ENCODE measurements around the gene CPLX1. TPM values are rescaled to one million over a fixed set of nuclear protein-coding genes. Genes with fewer than 3 reads are reported as not detected.
"Not testable (repeated sequence)": the region's sequence is repeated elsewhere in the genome, so short reads cannot be mapped to it uniquely, and the experiment has no call there.

The CPLX1 gene
- total RNA-seq, 1 donor from 2014 or later: 3.1 TPM

GRCh38 chr4:769511-769910 lies 56.4 kb downstream of the CPLX1 start:
- ATAC-seq: no peak
- intact Hi-C loops (cut with DNase I): no loop called here
- peak; percentile 20 for DNase-seq (ENCODE audit: missing footprints)

- ATAC-seq: no peak
- peak; percentile 57 for DNase-seq (ENCODE audit: missing footprints)
- intact Hi-C loops (cut with DNase I): no loop called here
Observed at GRCh38 chr4:768995-769394, 56.9 kb downstream of the CPLX1 start.

- no peak for ATAC-seq
- DNase-seq (ENCODE audit: missing footprints): no peak
- intact Hi-C loops (cut with DNase I): no loop called here
Observed at GRCh38 chr4:768076-768475, 57.9 kb downstream of the CPLX1 start.

- DNase-seq (ENCODE audit: missing footprints): peak; percentile 37
- ATAC-seq: no peak
- intact Hi-C loops (cut with DNase I): no loop called here
Observed at GRCh38 chr4:766559-767283, 59.2 kb downstream of the CPLX1 start.

- peak; percentile 3 for ATAC-seq
- intact Hi-C loops (cut with DNase I): no loop called here
- no peak for DNase-seq (ENCODE audit: missing footprints)
Observed at GRCh38 chr4:766152-766515, 59.8 kb downstream of the CPLX1 start.

GRCh38 chr4:764405-765169 lies 61.3 kb downstream of the CPLX1 start:
- intact Hi-C loops (cut with DNase I): no loop called here
- ATAC-seq (no peak), DNase-seq (ENCODE audit: missing footprints) (peak; percentile 50)

- DNase-seq (ENCODE audit: missing footprints) (no peak), ATAC-seq (no peak)
- intact Hi-C loops (cut with DNase I): no loop called here
Observed at GRCh38 chr4:763922-764321, 62.0 kb downstream of the CPLX1 start.

GRCh38 chr4:763191-763810 lies 62.6 kb downstream of the CPLX1 start:
- intact Hi-C loops (cut with DNase I): no loop called here
- ATAC-seq (no peak), DNase-seq (ENCODE audit: missing footprints) (no peak)

- intact Hi-C loops (cut with DNase I): no loop called here
- peak; percentile 49 for DNase-seq (ENCODE audit: missing footprints)
- ATAC-seq: no peak
Observed at GRCh38 chr4:762211-763190, 63.4 kb downstream of the CPLX1 start.

- intact Hi-C loops (cut with DNase I): no loop called here
- DNase-seq (ENCODE audit: missing footprints) (peak; percentile 60), ATAC-seq (no peak)
Observed at GRCh38 chr4:761739-762138, 64.2 kb downstream of the CPLX1 start.

- intact Hi-C loops (cut with DNase I): no loop called here
- DNase-seq (ENCODE audit: missing footprints) (no peak), ATAC-seq (no peak)
Observed at GRCh38 chr4:761086-761485, 64.8 kb downstream of the CPLX1 start.

GRCh38 chr4:760616-761015 lies 65.3 kb downstream of the CPLX1 start:
- DNase-seq (ENCODE audit: missing footprints) (no peak), ATAC-seq (no peak)
- intact Hi-C loops (cut with DNase I): no loop called here

- DNase-seq (ENCODE audit: missing footprints); intact Hi-C loops (cut with DNase I); ATAC-seq: not testable (repeated sequence)
Observed at GRCh38 chr4:759810-760209, 66.1 kb downstream of the CPLX1 start.

- DNase-seq (ENCODE audit: missing footprints): no peak
- intact Hi-C loops (cut with DNase I): no loop called here
- ATAC-seq: no peak
Observed at GRCh38 chr4:757111-757510, 68.8 kb downstream of the CPLX1 start.

- DNase-seq (ENCODE audit: missing footprints) (no peak), ATAC-seq (peak; percentile 20)
- intact Hi-C loops (cut with DNase I): no loop called here
Observed at GRCh38 chr4:754221-755120, 71.5 kb downstream of the CPLX1 start.

GRCh38 chr4:753186-753585 lies 72.7 kb downstream of the CPLX1 start:
- ATAC-seq; intact Hi-C loops (cut with DNase I); DNase-seq (ENCODE audit: missing footprints): not testable (repeated sequence)

- intact Hi-C loops (cut with DNase I): no loop called here
- ATAC-seq: no peak
- no peak for DNase-seq (ENCODE audit: missing footprints)
Observed at GRCh38 chr4:752196-752861, 73.6 kb downstream of the CPLX1 start.

Data from Right ventricle myocardium inferior (tissue), 1 donor.